HepG2 (cell line): Measurements from ENCODE around the gene SYDE1. TPM values are rescaled to one million over a fixed set of nuclear protein-coding genes. Genes with fewer than 3 reads are reported as not detected.

Experiments
- ATAC-seq: fragments of 200-7000 bp; cut with Tn5 transposase; 3 replicates; pipeline ENCODE4 v1.9.1; 2020; ENCODE audit warnings: mild to moderate bottlenecking, moderate library complexity
- BruUV-seq: library from RNA; stranded (reverse); fragments of 400-500 nt; replicated peaks from 2 replicates; lab custom pipeline; 2021; lab: Mats Ljungman, UMichigan
- CTCF ChIA-PET: fragments of 300-600 bp; formaldehyde crosslinking; extraction: SDS; loops from one replicate; lab custom pipeline; 2021; ENCODE audit warnings: low total read pairs, inconsistent platforms, low intra/inter-chr PET ratio; lab: Yijun Ruan, JAX
- POLR2A ChIA-PET: fragments of 350-600 bp; sonication (Branson Sonifier 250); formaldehyde crosslinking; loops from one replicate; lab custom pipeline; 2020; ENCODE audit warnings: antibody characterized with exemption, inconsistent platforms; lab: Yijun Ruan, JAX
- DNase-seq: peaks from one replicate; pipeline ENCODE4 v3.0.0-alpha.2; 2015; ENCODE audit warnings: low spot score
- FAIRE-seq: peaks from 3 replicates; lab custom pipeline; 2011; peaks lifted over from hg19 to GRCh38; lab: Jason Lieb, UNC
- H2AFZ ChIP-seq: one replicate; pipeline ENCODE4 v1.6.1; 2011; ENCODE audit warnings: low read length, inconsistent platforms
- H3K27ac ChIP-seq: fragments of 300-600 bp; 3 replicates; pipeline ENCODE4 v1.8.0; 2011; ENCODE audit warnings: mixed run types, mild to moderate bottlenecking, mixed read lengths, low read length, inconsistent platforms; ENCODE audit not compliant: insufficient read depth; ENCODE audit errors: extremely low read length
- H3K27me3 ChIP-seq, 2 experiments: fragments of 200-600 bp in 1 of 2; 2 replicates in 1 of 2; 3 replicates in 1 of 2; pipeline versions ENCODE4 v1.6.0 to v1.8.0; 2011; ENCODE audit warnings: low read length in 2 of 2, mild to moderate bottlenecking in 2 of 2, moderate library complexity in 2 of 2, inconsistent platforms in 1 of 2; ENCODE audit not compliant: insufficient read depth in 2 of 2, control insufficient read depth in 1 of 2
- H3K36me3 ChIP-seq, 2 experiments: fragments of 200-600 bp in 1 of 2; replicated peaks in 1 of 2; 2 replicates in 1 of 2; 3 replicates in 1 of 2; pipeline versions ENCODE4 v1.5.1 to v1.8.0; 2011; ENCODE audit warnings: low read length in 2 of 2, inconsistent platforms in 1 of 2; ENCODE audit not compliant: insufficient read depth in 2 of 2, control insufficient read depth in 1 of 2
- H3K4me1 ChIP-seq: 2 replicates; pipeline ENCODE4 v1.5.1; 2012; ENCODE audit warnings: low read length, inconsistent platforms; ENCODE audit not compliant: insufficient read depth
- H3K4me2 ChIP-seq: 2 replicates; pipeline ENCODE4 v1.6.0; 2011; ENCODE audit warnings: low read depth, low read length, inconsistent platforms
- H3K4me3 ChIP-seq, 3 experiments: fragments of 200-600 bp in 1 of 3; sonication (generic), shearing (Covaris generic) in 1 of 3; replicated peaks in 1 of 3; 2 replicates each; pipeline ENCODE4 v1.5.1; 2011 to 2016; ENCODE audit warnings: low read length in 3 of 3, inconsistent platforms in 2 of 3, low read depth in 2 of 3, mild to moderate bottlenecking in 2 of 3, control low read depth in 1 of 3, mixed read lengths in 1 of 3; ENCODE audit not compliant: insufficient read depth in 1 of 3
- H3K79me2 ChIP-seq: one replicate; pipeline ENCODE4 v1.6.1; 2011; ENCODE audit warnings: low read length, inconsistent platforms; ENCODE audit not compliant: insufficient read depth
- H3K9ac ChIP-seq: 2 replicates; pipeline ENCODE4 v1.6.0; 2011; ENCODE audit warnings: mild to moderate bottlenecking, low read depth, low read length, inconsistent platforms; ENCODE audit not compliant: insufficient read depth
- H3K9me3 ChIP-seq: 2 replicates; pipeline ENCODE4 v1.5.1; 2012; ENCODE audit warnings: mild to moderate bottlenecking, low read length
- H4K20me1 ChIP-seq: 2 replicates; pipeline ENCODE4 v1.6.0; 2011; ENCODE audit warnings: inconsistent platforms, mild to moderate bottlenecking, low read length, moderate library complexity; ENCODE audit not compliant: insufficient read depth
- DNMT3B ChIP-seq: conservative IDR thresholded peaks from 2 replicates; pipeline ENCODE4 v1.6.1; 2016; ENCODE audit warnings: missing biosample characterization, control low read depth
- TEAD3 ChIP-seq: optimal IDR thresholded peaks from 2 replicates; pipeline ENCODE3; 2016; ENCODE audit warnings: borderline replicate concordance
- ZNF7 ChIP-seq: IDR thresholded peaks from 2 replicates; pipeline ENCODE4 v1.6.1; 2016; ENCODE audit warnings: missing biosample characterization, missing genetic modification reagents
- ZNF792 ChIP-seq: IDR thresholded peaks from 2 replicates; pipeline ENCODE4 v1.6.1; 2016
- WGBS: methylation state at CpG from one replicate; pipeline ENCODE4 v1.1.6; 2017; ENCODE audit warnings: low lambda C conversion rate; 5-methylcytosine and 5-hydroxymethylcytosine counted together
- in situ Hi-C: cut with HindIII; loops from 2 replicates; pipeline ENCODE4 v1.10.0; 2017; ENCODE audit warnings: low pct_unique_long_range_greater_than_20kb; ENCODE audit not compliant: extremely low pct_ligation_motif_present
- intact Hi-C: fragments of 100-400 bp; cut with micrococcal nuclease; formaldehyde crosslinking; loops from one replicate; pipeline ENCODE4 v1.10.0; 2022; ENCODE audit not compliant: unreplicated experiment
- polyA plus RNA-seq, 8 experiments: library from polyadenylated mRNA; depleted of rRNA in 3 of 8; stranded (reverse) in 7 of 8; unstranded in 1 of 8; fragments of >200 nt; fragmentation: Illumina TruSeq in 4 of 8; extraction: Trizol in 4 of 8; gene quantifications; 2 replicates each; pipeline versions ENCODE4 v1.2.1 to v1.2.3, GENCODE V29; 2011 to 2016; ENCODE audit warnings: low read depth in 4 of 8, missing spikeins in 1 of 8, mixed read lengths in 1 of 8; ENCODE audit not compliant: insufficient read depth in 1 of 8
- total RNA-seq, 5 experiments: library from RNA; depleted of rRNA; stranded (reverse); fragments of >200 nt; fragmentation: Illumina TruSeq; extraction: Trizol; gene quantifications; 2 replicates each; pipeline ENCODE4 v1.2.3, GENCODE V29; 2016; ENCODE audit warnings: low read depth in 1 of 5
- TF ChIP-seq, protein P1 (sequence below): sonication (generic); formaldehyde crosslinking; IDR thresholded peaks from 2 replicates; pipeline ENCODE4 v1.4.0; 2020; ENCODE audit warnings: mild to moderate bottlenecking, missing genetic modification reagents

Gene SYDE1
- total and polyA plus RNA-seq, 2 of the 13 experiments (the other 11 are each of a cell fraction or from before 2014, with no cell fraction given), result 4.3 to 13.6 TPM

DNA sequence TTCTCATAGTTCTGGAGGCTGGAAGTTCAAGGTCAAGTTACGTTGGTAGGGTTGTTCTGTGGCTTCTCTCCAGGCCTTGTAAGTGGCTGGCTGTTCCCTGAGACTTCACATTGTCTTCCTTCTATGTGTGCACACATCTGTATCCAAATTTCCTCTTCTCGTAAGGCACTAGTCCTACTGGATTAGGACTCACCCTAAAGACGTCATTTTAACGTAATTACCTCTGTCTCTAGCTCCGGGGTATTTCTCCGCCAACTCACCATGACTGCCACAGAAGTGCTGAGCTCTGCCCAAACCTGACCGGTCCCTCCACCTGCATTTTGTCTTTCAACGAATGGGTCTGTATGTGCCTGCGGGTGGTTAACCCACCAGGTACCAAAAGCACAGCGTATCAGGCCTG lies 8.7 kb upstream of the SYDE1 start:
- no peak for FAIRE-seq
- in situ Hi-C loops, result loop anchor here (5.0 to 25.0 kb wide), 2 partner anchors 54 to 464 kb away; no protein-coding TSS in a partner anchor
- no peak for ATAC-seq
- no peak for TF ChIP-seq TEAD3 (CRISPR knock-in tag)
- no peak for TF ChIP-seq ZNF792 (CRISPR knock-in tag)
- peak; percentile 86 for TF ChIP-seq ZNF7 (CRISPR knock-in tag)
- CTCF ChIA-PET, result no interaction called here
- H3K4me2 ChIP-seq, result peak overlapping the region; percentile 25
- H3K79me2 ChIP-seq, result no peaks in the 10 kb centered on the region
- H3K4me1 ChIP-seq, result peaks cover 27% of the 10 kb centered on the region
- no peak overlapping the region for H3K9ac ChIP-seq
- H3K9me3 ChIP-seq, result no peaks in the 10 kb centered on the region; the same call in 1 of the 2 replicates
- intact Hi-C loops, result no loop called here
- WGBS, result 32% methylated on average over 10 of the region's 10 CpGs
- BruUV-seq, result no TSS peak
- no peak overlapping the region for H2AFZ ChIP-seq
- no peak overlapping the region for H3K27ac ChIP-seq
- no peak for DNase-seq
- H3K27me3 ChIP-seq, result no peaks in the 10 kb centered on the region; a peak in 1 of 5 replicates
- POLR2A ChIA-PET, result no interaction called here
- no peaks in the 10 kb centered on the region for H4K20me1 ChIP-seq
- no peak overlapping the region for H3K4me3 ChIP-seq
- no peaks in the 10 kb centered on the region for H3K36me3 ChIP-seq

- Histone ChIP-seq H3K79me2 (no peaks in the 10 kb centered on the region), H3K4me3 (no peak overlapping the region), H2AFZ (no peak overlapping the region), H3K4me2 (no peak overlapping the region), H4K20me1 (no peaks in the 10 kb centered on the region), H3K9ac (no peak overlapping the region), H3K27ac (no peak overlapping the region), H3K4me1 (peaks cover 27% of the 10 kb centered on the region), H3K9me3 (peaks cover under 1% of the 10 kb centered on the region; the same call in 1 of the 2 replicates), H3K27me3 (no peaks in the 10 kb centered on the region; a peak in 1 of 5 replicates), H3K36me3 (no peaks in the 10 kb centered on the region)
- BruUV-seq, result no TSS peak
- intact Hi-C loops, result no loop called here
- TF ChIP-seq DNMT3B (CRISPR knock-in tag), result no peak
- TF ChIP-seq, protein P1, sequence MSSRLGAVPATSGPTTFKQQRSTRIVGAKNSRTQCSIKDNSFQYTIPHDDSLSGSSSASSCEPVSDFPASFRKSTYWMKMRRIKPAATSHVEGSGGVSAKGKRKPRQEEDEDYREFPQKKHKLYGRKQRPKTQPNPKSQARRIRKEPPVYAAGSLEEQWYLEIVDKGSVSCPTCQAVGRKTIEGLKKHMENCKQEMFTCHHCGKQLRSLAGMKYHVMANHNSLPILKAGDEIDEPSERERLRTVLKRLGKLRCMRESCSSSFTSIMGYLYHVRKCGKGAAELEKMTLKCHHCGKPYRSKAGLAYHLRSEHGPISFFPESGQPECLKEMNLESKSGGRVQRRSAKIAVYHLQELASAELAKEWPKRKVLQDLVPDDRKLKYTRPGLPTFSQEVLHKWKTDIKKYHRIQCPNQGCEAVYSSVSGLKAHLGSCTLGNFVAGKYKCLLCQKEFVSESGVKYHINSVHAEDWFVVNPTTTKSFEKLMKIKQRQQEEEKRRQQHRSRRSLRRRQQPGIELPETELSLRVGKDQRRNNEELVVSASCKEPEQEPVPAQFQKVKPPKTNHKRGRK (CRISPR knock-in tag), result peak; percentile 80; the same call in 1 of the 2 replicates
- ChIA-PET CTCF (no interaction called here), POLR2A (no interaction called here)
- ATAC-seq (no peak), DNase-seq (no peak), FAIRE-seq (no peak)
- in situ Hi-C loops, result loop anchor here (5.0 to 25.0 kb wide), 2 partner anchors 53 to 463 kb away; no protein-coding TSS in a partner anchor
- WGBS, result 45% methylated on average over 3 of the region's 3 CpGs
Observed at GRCh38 chr19:15099017-15099582, 8.1 kb upstream of the SYDE1 start.
